ENCODE measurements around the gene NOP56. TPM values are rescaled to one million over a fixed set of nuclear protein-coding genes. Genes with fewer than 3 reads are reported as not detected.

Gene NOP56
- total and polyA plus RNA-seq, 9 of the 15 experiments (the other 6 are each of a cell fraction or from before 2014, with no cell fraction given), result 295 to 697 (median 439) TPM

GRCh38 chr20:2692036-2692885 lies 39.8 kb downstream of the NOP56 start, which contains the start of gene EBF4 (continued):
- TF ChIP-seq, protein P1, sequence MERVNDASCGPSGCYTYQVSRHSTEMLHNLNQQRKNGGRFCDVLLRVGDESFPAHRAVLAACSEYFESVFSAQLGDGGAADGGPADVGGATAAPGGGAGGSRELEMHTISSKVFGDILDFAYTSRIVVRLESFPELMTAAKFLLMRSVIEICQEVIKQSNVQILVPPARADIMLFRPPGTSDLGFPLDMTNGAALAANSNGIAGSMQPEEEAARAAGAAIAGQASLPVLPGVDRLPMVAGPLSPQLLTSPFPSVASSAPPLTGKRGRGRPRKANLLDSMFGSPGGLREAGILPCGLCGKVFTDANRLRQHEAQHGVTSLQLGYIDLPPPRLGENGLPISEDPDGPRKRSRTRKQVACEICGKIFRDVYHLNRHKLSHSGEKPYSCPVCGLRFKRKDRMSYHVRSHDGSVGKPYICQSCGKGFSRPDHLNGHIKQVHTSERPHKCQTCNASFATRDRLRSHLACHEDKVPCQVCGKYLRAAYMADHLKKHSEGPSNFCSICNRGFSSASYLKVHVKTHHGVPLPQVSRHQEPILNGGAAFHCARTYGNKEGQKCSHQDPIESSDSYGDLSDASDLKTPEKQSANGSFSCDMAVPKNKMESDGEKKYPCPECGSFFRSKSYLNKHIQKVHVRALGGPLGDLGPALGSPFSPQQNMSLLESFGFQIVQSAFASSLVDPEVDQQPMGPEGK (CRISPR knock-in tag; IDR thresholded peaks at IDR 0.05; ENCODE audit: borderline replicate concordance), result no peak
- TF ChIP-seq HOMEZ (CRISPR knock-in tag; IDR thresholded peaks at IDR 0.05) (no peak), NFXL1 (CRISPR knock-in tag; IDR thresholded peaks at IDR 0.05) (no peak), BMI1 (IDR thresholded peaks at IDR 0.05; ENCODE audit: low read length) (no peak), ZSCAN32 (CRISPR knock-in tag; IDR thresholded peaks at IDR 0.05) (no peak), PHF21A (IDR thresholded peaks at IDR 0.05; ENCODE audit: borderline replicate concordance, low read depth) (0 out of 2 replicates have a peak, but pooled peaks have one; percentile 18), RAD21 (CRISPR knock-in tag; conservative IDR thresholded peaks at IDR 0.05 in 1 of 2, IDR thresholded peaks at IDR 0.05 in 1 of 2) (no peak), TCF7L2 (IDR thresholded peaks at IDR 0.05; ENCODE audit: low read depth, low read length) (no peak), THRB (CRISPR knock-in tag; conservative IDR thresholded peaks at IDR 0.05) (no peak), E2F3 (CRISPR knock-in tag; IDR thresholded peaks at IDR 0.05) (no peak), ARID2 (IDR thresholded peaks at IDR 0.05) (no peak), FOXA3 (CRISPR knock-in tag; conservative IDR thresholded peaks at IDR 0.05 in 1 of 2, IDR thresholded peaks at IDR 0.05 in 1 of 2) (0 out of 4 replicates have a peak, but pooled peaks of 1 of the 2 experiments have one; percentile 21)
- TF ChIP-seq, protein P2, sequence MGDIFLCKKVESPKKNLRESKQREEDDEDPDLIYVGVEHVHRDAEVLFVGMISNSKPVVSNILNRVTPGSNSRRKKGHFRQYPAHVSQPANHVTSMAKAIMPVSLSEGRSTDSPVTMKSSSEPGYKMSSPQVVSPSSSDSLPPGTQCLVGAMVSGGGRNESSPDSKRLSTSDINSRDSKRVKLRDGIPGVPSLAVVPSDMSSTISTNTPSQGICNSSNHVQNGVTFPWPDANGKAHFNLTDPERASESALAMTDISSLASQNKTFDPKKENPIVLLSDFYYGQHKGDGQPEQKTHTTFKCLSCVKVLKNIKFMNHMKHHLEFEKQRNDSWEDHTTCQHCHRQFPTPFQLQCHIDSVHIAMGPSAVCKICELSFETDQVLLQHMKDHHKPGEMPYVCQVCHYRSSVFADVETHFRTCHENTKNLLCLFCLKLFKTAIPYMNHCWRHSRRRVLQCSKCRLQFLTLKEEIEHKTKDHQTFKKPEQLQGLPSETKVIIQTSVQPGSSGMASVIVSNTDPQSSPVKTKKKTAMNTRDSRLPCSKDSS (IDR thresholded peaks at IDR 0.05; ENCODE audit: low read depth, partially characterized antibody), result no peak
- TF ChIP-seq, protein P3, sequence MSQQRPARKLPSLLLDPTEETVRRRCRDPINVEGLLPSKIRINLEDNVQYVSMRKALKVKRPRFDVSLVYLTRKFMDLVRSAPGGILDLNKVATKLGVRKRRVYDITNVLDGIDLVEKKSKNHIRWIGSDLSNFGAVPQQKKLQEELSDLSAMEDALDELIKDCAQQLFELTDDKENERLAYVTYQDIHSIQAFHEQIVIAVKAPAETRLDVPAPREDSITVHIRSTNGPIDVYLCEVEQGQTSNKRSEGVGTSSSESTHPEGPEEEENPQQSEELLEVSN (IDR thresholded peaks at IDR 0.05; ENCODE audit: borderline replicate concordance in 1 of 2, extremely low read depth in 1 of 2, insufficient read depth in 1 of 2, insufficient read length in 1 of 2, low read depth in 1 of 2, low read length in 1 of 2, poor library complexity in 1 of 2, severe bottlenecking in 1 of 2), result peak; percentile 70 to 90
- TF ChIP-seq, protein P4, sequence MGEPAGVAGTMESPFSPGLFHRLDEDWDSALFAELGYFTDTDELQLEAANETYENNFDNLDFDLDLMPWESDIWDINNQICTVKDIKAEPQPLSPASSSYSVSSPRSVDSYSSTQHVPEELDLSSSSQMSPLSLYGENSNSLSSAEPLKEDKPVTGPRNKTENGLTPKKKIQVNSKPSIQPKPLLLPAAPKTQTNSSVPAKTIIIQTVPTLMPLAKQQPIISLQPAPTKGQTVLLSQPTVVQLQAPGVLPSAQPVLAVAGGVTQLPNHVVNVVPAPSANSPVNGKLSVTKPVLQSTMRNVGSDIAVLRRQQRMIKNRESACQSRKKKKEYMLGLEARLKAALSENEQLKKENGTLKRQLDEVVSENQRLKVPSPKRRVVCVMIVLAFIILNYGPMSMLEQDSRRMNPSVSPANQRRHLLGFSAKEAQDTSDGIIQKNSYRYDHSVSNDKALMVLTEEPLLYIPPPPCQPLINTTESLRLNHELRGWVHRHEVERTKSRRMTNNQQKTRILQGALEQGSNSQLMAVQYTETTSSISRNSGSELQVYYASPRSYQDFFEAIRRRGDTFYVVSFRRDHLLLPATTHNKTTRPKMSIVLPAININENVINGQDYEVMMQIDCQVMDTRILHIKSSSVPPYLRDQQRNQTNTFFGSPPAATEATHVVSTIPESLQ (CRISPR knock-in tag; IDR thresholded peaks at IDR 0.05), result 0 out of 2 replicates have a peak, but pooled peaks have one; percentile 29

All from K562 (cell line).